Choroid plexus epithelial cell (primary cell): Measurements from ENCODE around the gene TWIST2.

Source experiments
- DNase-seq: peaks from one replicate; pipeline ENCODE4 v3.0.0-alpha.2; 2010; ENCODE audit warnings: low read depth
- H3K4me3 ChIP-seq: 2 replicates; pipeline ENCODE4 v1.5.1; 2011; ENCODE audit warnings: low read depth, mild to moderate bottlenecking, control low read depth, low read length, moderate library complexity
- TF ChIP-seq, protein P1 (sequence below): conservative IDR thresholded peaks from 2 replicates; pipeline ENCODE4 v1.5.1; 2011; ENCODE audit warnings: low read depth, mild to moderate bottlenecking, control low read depth, inconsistent platforms, low read length, moderate library complexity

TWIST2 gene

GRCh38 chr2:238888781-238889180 is 40.9 kb downstream of the TWIST2 start:
- DNase-seq: no peak
- H3K4me3 ChIP-seq: no peak overlapping the region
- TF ChIP-seq, protein P1, sequence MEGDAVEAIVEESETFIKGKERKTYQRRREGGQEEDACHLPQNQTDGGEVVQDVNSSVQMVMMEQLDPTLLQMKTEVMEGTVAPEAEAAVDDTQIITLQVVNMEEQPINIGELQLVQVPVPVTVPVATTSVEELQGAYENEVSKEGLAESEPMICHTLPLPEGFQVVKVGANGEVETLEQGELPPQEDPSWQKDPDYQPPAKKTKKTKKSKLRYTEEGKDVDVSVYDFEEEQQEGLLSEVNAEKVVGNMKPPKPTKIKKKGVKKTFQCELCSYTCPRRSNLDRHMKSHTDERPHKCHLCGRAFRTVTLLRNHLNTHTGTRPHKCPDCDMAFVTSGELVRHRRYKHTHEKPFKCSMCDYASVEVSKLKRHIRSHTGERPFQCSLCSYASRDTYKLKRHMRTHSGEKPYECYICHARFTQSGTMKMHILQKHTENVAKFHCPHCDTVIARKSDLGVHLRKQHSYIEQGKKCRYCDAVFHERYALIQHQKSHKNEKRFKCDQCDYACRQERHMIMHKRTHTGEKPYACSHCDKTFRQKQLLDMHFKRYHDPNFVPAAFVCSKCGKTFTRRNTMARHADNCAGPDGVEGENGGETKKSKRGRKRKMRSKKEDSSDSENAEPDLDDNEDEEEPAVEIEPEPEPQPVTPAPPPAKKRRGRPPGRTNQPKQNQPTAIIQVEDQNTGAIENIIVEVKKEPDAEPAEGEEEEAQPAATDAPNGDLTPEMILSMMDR: no peak

- H3K4me3 ChIP-seq: no peak overlapping the region
- no peak for DNase-seq
- TF ChIP-seq, protein P1: no peak
Measured at GRCh38 chr2:238890131-238890530, 42.2 kb downstream of the TWIST2 start.

- no peak overlapping the region for H3K4me3 ChIP-seq
- DNase-seq: no peak
- TF ChIP-seq, protein P1: no peak
Measured at GRCh38 chr2:238890618-238891456, 43.0 kb downstream of the TWIST2 start.

- TF ChIP-seq, protein P1: no peak
- H3K4me3 ChIP-seq: no peak overlapping the region
- no peak for DNase-seq
Measured at GRCh38 chr2:238891457-238892203, 43.7 kb downstream of the TWIST2 start.

DNA sequence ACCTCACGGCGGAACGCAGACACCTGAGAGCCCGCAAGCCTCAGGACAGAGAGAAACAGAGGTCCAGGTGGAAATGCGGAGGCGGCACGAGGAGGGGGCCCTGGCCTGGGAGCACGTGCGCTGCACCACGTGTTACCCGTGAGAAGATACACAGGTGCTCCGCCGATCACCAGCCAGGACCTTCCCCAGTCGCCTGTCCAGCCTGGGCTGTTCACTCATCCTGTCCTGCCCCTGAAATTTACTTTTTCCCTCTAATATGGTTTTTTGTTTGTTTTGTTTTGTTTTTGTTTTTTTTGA is 44.3 kb downstream of the TWIST2 start:
- DNase-seq: no peak
- no peak overlapping the region for H3K4me3 ChIP-seq
- TF ChIP-seq, protein P1: no peak

GRCh38 chr2:238892796-238893195 is 44.9 kb downstream of the TWIST2 start:
- TF ChIP-seq, protein P1: no peak
- DNase-seq: no peak
- H3K4me3 ChIP-seq: no peak overlapping the region
